ENCODE results near the gene IGFN1.

GRCh38 chr1:201189085-201189484, 1.5 kb upstream of the IGFN1 start:
- TF ChIP-seq CTCF (IDR thresholded peaks at IDR 0.05) (no peak), ZFX (IDR thresholded peaks at IDR 0.05; ENCODE audit: borderline replicate concordance) (no peak)

All from 22Rv1 (cell line).